Adrenal gland (tissue), 5 donors: ENCODE data around the gene DELE1.

ENCODE experiments used
- CTCF ChIP-seq, 6 experiments: fragments of 450-650 bp in 4 of 6; fragments of 200-600 bp in 2 of 6; sonication (generic) in 1 of 6; IDR thresholded peaks; 1 replicate in 5 of 6; 2 replicates in 1 of 6; pipeline versions ENCODE4 v1.5.1 to v1.8.0; 2016 to 2021; ENCODE audit warnings: antibody characterized with exemption in 6 of 6, mild to moderate bottlenecking in 2 of 6, moderate library complexity in 1 of 6
- POLR2A ChIP-seq, 2 donors: fragments of 450-650 bp; IDR thresholded peaks; one replicate each; pipeline ENCODE4 v1.6.1; 2017; ENCODE audit warnings: antibody characterized with exemption in 2 of 2, mild to moderate bottlenecking in 2 of 2, moderate library complexity in 1 of 2
- donor health status: DM: no; HTN: no; CAD: no.

- TF ChIP-seq CTCF (IDR thresholded peaks at IDR 0.05) (no peak), POLR2A (IDR thresholded peaks at IDR 0.05) (no peak)
Observed at GRCh38 chr5:141982626-141983025, 59.0 kb downstream of the DELE1 start.
